ENCODE measurements around the gene ANKRD34A.
A peak's percentile ranks its signal among the peaks of the same experiment; 100 is the strongest.

ANKRD34A gene

DNA sequence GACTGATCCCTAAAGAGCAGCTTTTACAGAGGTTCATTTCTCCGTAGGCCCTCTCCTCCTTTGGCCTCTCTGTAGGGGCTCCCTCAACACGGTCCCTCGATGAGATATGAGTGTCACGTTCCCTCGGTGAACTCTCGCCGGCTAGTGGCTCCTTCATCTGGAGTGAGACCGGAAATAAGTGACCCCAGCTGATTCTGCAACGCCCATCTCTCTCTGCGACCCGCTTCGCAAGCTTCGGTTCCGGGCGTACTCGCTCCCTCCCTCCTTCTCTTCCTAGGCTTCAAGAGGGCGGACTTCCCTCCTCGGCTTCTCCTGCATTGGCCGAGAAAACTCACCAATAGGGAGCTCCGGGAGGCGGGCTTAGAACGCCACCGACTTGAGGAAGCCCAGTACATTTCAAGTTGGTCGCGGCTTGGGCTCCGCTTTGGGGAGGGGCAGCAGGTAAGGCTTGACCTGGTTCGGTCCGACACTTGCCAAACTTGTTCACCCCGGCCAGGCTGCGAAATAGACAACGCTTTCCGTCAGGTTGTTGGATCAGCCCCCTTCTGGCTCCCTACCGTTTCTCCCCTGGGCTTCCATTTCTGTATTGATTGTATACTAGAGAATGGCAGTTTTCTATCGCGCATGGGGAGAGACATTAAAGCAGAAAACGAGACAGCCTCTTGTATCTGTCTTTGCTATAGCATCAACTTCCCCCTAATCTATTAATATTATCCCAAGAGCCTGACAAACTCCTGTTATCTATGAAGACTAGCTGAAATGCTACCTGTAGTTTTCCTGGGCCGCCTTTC, at the start of gene ANKRD34A, which contains the start of gene POLR3GL:
ANKRD34A (minus strand) TSS at position 248 of the 791 bp plus-strand sequence. CDS start 2,816 bp downstream, outside the sequence.
POLR3GL (plus strand) TSS at position 363 of the 791 bp plus-strand sequence. CDS start 10,176 bp downstream, outside the sequence.
- H3K27ac ChIP-seq, result peak within 1 kb of the TSS; percentile 94
- TF ChIP-seq, protein P1, sequence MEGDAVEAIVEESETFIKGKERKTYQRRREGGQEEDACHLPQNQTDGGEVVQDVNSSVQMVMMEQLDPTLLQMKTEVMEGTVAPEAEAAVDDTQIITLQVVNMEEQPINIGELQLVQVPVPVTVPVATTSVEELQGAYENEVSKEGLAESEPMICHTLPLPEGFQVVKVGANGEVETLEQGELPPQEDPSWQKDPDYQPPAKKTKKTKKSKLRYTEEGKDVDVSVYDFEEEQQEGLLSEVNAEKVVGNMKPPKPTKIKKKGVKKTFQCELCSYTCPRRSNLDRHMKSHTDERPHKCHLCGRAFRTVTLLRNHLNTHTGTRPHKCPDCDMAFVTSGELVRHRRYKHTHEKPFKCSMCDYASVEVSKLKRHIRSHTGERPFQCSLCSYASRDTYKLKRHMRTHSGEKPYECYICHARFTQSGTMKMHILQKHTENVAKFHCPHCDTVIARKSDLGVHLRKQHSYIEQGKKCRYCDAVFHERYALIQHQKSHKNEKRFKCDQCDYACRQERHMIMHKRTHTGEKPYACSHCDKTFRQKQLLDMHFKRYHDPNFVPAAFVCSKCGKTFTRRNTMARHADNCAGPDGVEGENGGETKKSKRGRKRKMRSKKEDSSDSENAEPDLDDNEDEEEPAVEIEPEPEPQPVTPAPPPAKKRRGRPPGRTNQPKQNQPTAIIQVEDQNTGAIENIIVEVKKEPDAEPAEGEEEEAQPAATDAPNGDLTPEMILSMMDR (IDR thresholded peaks at IDR 0.05), result peak; percentile 11; the same call in 1 of the 2 replicates
- no peak for TF ChIP-seq ZFX (IDR thresholded peaks at IDR 0.05; ENCODE audit: borderline replicate concordance)

DNA sequence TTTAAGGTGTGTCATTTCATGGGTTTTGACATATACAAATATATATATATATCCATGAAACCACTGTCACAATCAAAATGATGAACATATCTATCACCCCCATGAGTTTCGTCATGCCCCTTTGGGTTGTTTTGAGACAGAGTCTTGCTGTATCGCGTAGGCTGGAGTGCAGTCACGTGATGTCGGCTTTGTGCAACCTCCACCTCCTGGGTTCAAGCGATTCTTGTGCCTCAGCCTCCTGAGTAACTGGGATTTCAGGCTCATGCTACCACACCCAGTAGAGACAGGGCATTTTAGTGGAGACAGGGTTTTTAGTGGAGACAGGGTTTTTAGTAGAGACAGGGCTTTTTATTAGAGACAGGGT, 49.2 kb upstream of the ANKRD34A start:
- no peak for TF ChIP-seq ZFX (IDR thresholded peaks at IDR 0.05; ENCODE audit: borderline replicate concordance)
- TF ChIP-seq, protein P1 (IDR thresholded peaks at IDR 0.05), result no peak
- H3K27ac ChIP-seq, result peak overlapping the region; percentile 64

DNA sequence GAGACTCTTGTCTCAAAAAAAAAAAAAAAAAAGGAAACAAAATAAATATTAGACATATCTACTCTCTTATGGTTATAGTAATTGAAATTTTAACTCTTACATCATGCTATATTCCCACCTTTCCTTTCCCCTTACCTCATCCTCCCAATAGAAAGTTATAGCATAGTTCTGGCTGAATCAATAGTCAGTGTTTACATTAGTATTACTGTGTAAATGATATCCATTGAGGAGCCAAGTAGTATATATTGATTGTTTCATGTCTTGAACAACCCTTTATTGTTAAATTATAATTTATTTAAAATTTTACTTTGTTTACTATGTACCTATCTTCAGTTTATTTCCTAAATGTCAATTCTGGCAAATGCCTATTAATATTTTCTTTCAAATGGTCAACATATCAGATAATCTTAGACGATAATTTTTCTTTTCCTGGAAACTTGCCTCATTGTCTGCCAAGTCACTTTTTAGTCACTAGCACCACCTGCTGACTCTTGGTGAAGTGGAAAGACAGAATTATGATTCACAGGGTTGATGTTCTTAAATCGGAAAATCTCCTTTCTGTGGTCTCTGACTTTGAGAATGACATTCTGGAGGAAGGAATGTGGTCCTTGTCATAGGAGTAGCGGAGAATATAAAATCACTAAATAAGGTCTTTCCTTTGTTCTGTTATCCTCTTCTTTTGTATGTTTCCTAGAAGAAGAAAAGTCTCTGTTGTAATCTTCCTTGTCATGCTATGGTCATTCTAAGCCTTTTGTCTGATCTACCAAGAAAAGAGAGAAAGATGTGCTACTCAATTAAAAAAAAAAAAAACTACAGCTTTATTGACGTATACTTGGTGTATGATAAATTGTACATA, 48.6 kb upstream of the ANKRD34A start:
- H3K27ac ChIP-seq, result peak overlapping the region; percentile 64

DNA sequence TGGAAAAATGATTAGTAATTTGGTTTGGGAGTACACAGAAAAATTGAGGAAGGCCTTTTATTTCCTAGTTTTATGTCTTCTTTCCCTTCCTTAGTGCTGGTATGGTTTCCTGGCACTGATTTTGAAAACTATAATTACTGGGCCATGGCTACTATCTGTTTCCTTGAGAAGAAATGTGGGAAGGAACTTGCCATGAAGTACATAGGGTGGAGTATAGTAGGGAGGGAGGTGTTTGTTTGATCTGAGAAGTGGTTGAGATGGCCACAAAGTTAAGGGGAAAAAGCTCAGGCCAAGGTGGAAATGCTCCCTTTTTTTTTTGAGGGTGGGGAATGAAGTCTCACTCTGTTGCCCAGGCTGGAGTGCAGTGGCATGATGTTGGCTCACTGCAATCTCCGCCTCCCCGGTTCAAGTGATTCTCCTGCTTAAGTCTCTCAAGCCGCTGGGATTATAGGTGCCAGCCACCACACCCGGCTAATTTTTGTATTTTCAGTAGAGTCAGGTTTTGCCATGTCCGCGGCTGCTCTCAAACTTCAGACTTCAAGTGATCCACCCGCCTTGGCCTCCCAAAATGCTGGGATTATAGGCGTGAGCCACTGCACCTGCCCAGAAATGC, 45.9 kb upstream of the ANKRD34A start:
- TF ChIP-seq ZFX (IDR thresholded peaks at IDR 0.05; ENCODE audit: borderline replicate concordance), result no peak
- TF ChIP-seq, protein P1 (IDR thresholded peaks at IDR 0.05), result no peak
- H3K27ac ChIP-seq, result 0 out of 2 replicates have a peak overlapping the region, but pooled peaks have one; percentile 11

More for the DNA sequence above, 48.6 kb upstream of the ANKRD34A start:
- TF ChIP-seq, protein P1 (IDR thresholded peaks at IDR 0.05), result peak; percentile 95
- no peak for TF ChIP-seq ZFX (IDR thresholded peaks at IDR 0.05; ENCODE audit: borderline replicate concordance)

DNA sequence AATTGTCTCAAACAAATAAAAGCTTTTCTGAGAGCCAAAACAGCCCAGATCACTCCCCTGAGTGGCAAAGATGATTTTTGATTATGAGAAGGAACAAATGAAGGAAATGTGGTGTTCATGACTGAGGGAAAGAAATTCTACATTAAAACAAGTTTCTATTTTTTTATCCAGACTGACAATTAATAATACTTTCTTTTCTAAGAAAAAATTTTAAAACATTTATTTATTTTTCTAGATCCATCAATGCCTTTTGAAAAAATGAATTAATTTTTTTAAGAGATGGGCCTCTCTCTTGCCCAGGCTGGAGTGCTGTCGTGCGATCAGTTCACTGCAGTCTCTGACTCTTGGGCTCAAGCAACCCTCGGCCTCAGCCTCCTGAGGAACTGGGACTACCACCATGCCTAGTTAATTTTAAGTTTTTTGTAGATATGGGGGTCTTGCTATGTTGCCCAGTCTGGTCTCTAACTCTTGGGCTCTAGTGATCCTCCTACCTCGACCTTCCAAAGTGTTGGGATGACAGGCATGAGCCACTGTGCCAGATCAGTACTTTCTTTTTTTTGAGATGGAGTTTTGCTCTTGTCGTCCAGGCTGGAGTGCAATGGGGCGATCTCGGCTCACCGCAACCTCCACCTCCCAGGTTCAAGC, 43.2 kb upstream of the ANKRD34A start:
- no peak for TF ChIP-seq ZFX (IDR thresholded peaks at IDR 0.05; ENCODE audit: borderline replicate concordance)
- TF ChIP-seq, protein P1 (IDR thresholded peaks at IDR 0.05), result peak; percentile 79
- H3K27ac ChIP-seq, result no peak overlapping the region

DNA sequence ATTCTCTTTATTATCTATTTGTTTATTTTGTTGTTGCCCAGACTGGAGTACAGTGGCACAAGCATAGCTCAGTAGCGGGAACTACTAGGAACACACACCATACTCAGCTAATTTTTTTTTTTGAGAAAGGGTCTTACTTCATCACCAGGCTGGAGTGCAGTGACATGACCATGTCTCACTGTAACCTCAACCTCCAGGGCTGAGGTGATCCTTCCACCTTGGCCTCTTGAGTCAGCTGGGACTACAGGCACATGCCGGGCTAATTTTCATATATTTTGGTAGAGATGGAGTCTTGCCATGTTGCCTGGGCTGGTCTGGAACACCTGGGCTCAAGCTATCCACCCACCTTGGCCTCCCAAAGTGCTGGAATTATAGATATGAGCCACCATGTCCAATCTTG, 37.3 kb upstream of the ANKRD34A start:
- H3K27ac ChIP-seq, result no peak overlapping the region
- TF ChIP-seq, protein P1 (IDR thresholded peaks at IDR 0.05), result no peak
- TF ChIP-seq ZFX (IDR thresholded peaks at IDR 0.05; ENCODE audit: borderline replicate concordance), result no peak
